BJ (cell line): ENCODE results near the gene ZSCAN5A. TPM values are rescaled to one million over a fixed set of nuclear protein-coding genes. Genes with fewer than 3 reads are reported as not detected.
"Not testable (repeated sequence)": the region's sequence is repeated elsewhere in the genome, so short reads cannot be mapped to it uniquely, and the experiment has no call there.

Experiments used
- CTCF ChIA-PET: fragments of 350-600 bp; formaldehyde crosslinking; extraction: SDS; loops from one replicate; lab custom pipeline; 2021; ENCODE audit warnings: antibody characterized with exemption, inconsistent platforms; lab: Yijun Ruan, JAX
- POLR2A ChIA-PET: fragments of 300-600 bp; sonication (Branson Sonifier 250); formaldehyde crosslinking; extraction: SDS; loops from one replicate; lab custom pipeline; 2021; ENCODE audit warnings: antibody characterized with exemption; lab: Charles Lee
- DNase-seq: peaks from one replicate; pipeline ENCODE4 v3.0.0-alpha.2; 2011; ENCODE audit warnings: low read depth
- H3K27me3 ChIP-seq: 2 replicates; pipeline ENCODE4 v1.6.0; 2011; ENCODE audit warnings: low read length; ENCODE audit not compliant: control insufficient read depth, insufficient read depth
- H3K36me3 ChIP-seq: 2 replicates; pipeline ENCODE4 v1.5.1; 2011; ENCODE audit warnings: low read length; ENCODE audit not compliant: control insufficient read depth, insufficient read depth
- H3K4me3 ChIP-seq: 2 replicates; pipeline ENCODE4 v1.5.1; 2011; ENCODE audit warnings: low read depth, mild to moderate bottlenecking, control low read depth, low read length
- polyA plus RNA-seq: library from polyadenylated mRNA; depleted of rRNA; stranded (reverse); fragments of >200 nt; gene quantifications from 2 replicates; pipeline ENCODE4 v1.2.3, GENCODE V29; 2011
- TF ChIP-seq, protein P1 (sequence below): IDR thresholded peaks from 2 replicates; pipeline ENCODE4 v1.5.1; 2011; ENCODE audit warnings: low read depth, mild to moderate bottlenecking, control low read depth, inconsistent platforms, low read length, moderate library complexity; ENCODE audit not compliant: insufficient read depth

The ZSCAN5A gene
- polyA plus RNA-seq, 1 experiment, result 4.0 TPM

DNA sequence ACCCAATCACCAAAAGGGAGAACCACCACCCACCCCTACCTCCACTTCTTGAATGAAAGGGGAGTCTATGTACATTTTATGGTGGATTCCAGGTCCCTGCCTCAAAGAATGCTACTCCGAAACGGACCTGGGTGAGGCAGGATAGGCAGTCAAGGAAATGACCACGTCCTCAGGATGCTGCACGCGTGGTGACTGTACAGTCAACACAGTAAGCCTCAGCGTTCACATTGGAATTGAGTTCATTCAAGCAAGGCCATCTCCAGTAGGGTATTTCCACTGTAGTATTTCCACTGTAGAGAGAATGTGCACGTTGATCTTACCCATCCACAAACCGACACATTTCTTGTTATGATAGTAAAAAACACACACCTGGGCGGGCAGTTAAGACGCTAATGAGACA, 95.7 kb downstream of the ZSCAN5A start:
- DNase-seq, result no peak
- ChIA-PET CTCF (no interaction called here), POLR2A (no interaction called here)
- TF ChIP-seq, protein P1, sequence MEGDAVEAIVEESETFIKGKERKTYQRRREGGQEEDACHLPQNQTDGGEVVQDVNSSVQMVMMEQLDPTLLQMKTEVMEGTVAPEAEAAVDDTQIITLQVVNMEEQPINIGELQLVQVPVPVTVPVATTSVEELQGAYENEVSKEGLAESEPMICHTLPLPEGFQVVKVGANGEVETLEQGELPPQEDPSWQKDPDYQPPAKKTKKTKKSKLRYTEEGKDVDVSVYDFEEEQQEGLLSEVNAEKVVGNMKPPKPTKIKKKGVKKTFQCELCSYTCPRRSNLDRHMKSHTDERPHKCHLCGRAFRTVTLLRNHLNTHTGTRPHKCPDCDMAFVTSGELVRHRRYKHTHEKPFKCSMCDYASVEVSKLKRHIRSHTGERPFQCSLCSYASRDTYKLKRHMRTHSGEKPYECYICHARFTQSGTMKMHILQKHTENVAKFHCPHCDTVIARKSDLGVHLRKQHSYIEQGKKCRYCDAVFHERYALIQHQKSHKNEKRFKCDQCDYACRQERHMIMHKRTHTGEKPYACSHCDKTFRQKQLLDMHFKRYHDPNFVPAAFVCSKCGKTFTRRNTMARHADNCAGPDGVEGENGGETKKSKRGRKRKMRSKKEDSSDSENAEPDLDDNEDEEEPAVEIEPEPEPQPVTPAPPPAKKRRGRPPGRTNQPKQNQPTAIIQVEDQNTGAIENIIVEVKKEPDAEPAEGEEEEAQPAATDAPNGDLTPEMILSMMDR, result no peak
- H3K4me3 ChIP-seq, result no peak overlapping the region
- H3K27me3 ChIP-seq, result no peaks in the 10 kb centered on the region
- H3K36me3 ChIP-seq, result no peaks in the 10 kb centered on the region

DNA sequence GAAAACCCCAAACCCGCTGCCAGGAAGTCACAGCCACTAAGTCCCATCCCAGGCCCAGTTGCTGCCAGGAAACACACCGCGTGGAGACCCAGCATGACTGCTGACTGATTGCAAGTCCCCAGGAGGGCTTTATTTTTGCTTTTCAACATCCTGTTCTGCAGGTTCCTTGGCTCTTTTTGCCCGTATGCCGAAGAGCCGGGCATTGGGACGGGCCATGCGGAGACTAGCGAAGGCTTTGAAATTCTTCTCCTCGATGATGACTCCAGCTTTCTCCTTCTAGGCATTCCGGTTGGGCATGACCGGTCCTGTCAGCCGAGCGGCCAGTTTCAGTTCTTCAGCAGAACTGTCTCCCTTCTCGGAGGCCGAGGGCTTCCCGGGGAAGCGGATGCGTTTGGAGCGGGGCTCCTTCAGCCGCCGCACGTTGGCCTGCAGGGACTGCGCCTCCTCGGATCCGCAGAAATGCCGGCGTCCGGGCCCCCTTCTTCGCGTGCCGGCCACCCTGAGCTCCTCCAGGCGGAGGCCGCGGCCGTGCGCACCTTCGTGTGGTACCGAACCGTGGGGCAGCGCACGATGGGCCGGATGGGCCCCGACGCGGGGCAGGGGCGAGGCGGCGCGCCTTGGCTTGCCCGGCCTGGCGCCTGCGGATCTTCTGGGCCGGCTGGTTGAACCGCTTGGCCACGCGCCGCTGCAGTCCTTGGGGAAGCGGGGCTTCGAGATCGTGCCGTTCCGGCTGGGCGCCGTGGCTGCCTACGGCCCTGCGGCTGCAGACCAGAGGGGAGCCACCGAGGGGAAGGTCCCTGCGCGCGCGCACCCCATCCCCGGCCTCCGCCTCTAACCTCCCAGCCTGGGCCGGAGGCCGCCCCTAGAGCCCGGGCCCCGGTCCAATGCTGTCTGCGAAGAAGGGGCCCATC, 97.3 kb downstream of the ZSCAN5A start:
- no peak for DNase-seq
- TF ChIP-seq, protein P1, result no peak
- Histone ChIP-seq H3K4me3 (peak overlapping the region; percentile 7; the same call in 1 of the 2 replicates), H3K36me3 (no peaks in the 10 kb centered on the region), H3K27me3 (no peaks in the 10 kb centered on the region)
- CTCF ChIA-PET, result no interaction called here
- POLR2A ChIA-PET, result no interaction called here

DNA sequence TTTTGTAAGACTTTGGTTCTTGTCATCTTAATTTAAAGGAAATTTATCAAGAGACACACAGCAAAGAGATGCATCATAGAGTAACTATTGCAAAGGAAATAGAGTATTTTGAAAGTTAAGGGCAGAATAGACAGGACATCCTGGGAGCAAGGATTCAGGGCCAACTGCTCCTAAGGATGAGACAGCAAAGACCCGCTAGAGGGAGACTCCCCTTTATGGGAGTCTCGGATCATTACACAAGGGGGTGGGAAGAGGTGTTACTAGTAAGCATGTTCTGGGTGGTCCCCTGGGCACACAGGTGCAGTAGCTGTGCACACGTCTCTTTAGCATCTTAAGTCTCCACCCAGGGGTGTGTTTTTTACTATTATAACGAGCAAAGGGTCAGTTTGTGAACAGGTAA, 102.9 kb downstream of the ZSCAN5A start:
- no peaks in the 10 kb centered on the region for H3K36me3 ChIP-seq
- no peak for DNase-seq
- H3K27me3 ChIP-seq, result no peaks in the 10 kb centered on the region
- H3K4me3 ChIP-seq, result no peak overlapping the region
- TF ChIP-seq, protein P1, result no peak
- CTCF ChIA-PET, result no interaction called here
- POLR2A ChIA-PET, result no interaction called here

DNA sequence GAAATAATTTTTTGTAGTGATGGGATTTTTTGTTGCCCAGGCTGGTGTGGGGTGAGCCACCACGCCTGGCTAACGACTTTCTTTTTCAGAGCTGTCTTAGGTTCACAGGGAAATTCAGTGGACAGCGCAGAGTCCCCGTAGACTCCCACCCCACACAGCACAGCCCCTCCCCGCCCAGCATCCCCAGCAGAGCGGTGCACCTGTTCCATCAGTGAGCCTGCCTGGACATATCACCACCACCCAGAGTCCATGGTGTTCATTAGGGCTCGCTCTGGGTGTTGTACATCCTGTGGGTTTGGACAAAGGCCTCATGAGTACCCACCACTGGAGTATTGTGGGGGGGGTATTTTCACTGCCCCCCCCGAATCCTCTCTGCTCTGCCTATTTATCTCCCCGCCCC, 104.6 kb downstream of the ZSCAN5A start:
- H3K36me3 ChIP-seq, H3K27me3 ChIP-seq, POLR2A ChIA-PET, CTCF ChIA-PET, H3K4me3 ChIP-seq, DNase-seq: not testable (repeated sequence)

DNA sequence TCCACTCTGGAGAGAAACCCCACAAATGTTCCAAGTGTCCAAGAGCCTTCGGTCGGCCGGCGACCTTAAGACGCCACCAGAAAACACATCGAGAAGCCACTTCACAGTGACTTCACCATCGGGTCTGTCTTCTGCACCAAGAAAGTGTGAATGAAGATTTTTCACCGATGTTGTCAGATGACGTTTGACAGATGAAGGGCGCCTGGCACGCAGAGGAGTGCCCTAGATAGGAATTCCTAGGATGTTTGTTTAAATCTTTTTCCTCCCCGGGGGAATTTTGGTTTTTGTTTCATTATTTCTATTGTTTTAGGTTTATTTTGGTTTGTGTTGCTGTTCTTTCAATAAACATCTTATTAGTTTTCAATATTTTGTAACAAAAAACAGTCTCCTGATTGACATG, 105.5 kb downstream of the ZSCAN5A start:
- Histone ChIP-seq H3K36me3 (no peaks in the 10 kb centered on the region), H3K27me3 (no peaks in the 10 kb centered on the region), H3K4me3 (no peak overlapping the region)
- DNase-seq, result no peak
- ChIA-PET POLR2A (no interaction called here), CTCF (no interaction called here)
- TF ChIP-seq, protein P1, result no peak

DNA sequence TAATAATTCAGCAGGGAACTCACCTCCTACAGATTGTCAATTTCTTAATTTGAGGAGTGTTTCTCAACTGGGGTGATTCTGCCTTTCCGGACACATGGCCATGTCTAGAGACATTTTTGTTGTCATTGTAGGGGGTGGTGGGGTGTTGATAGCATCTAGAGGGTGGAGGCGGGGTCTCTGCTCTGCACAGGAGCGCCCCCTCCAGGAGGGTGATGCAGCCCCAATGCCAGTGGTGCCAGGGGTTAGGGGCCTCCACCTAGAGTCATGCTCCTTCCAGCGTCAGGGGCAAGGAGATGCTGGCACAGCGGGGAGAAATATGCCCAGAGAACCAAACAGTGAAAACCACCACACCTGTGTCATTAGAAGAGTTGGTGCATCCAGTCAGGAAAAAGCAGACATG, 107.1 kb downstream of the ZSCAN5A start:
- H3K27me3 ChIP-seq, POLR2A ChIA-PET, CTCF ChIA-PET, DNase-seq, H3K36me3 ChIP-seq, H3K4me3 ChIP-seq: not testable (repeated sequence)
